NB4 (cell line): ENCODE results near the gene IER5.

Source experiments
- DNase-seq: peaks from one replicate; pipeline ENCODE4 v3.0.0; 2010; ENCODE audit warnings: low read depth
- H3K4me3 ChIP-seq: one replicate; pipeline ENCODE4 v1.5.1; 2011; ENCODE audit warnings: mild to moderate bottlenecking, low read depth, low read length, moderate library complexity
- CTCF ChIP-seq: IDR thresholded peaks from one replicate; pipeline ENCODE4 v1.5.1; 2012; ENCODE audit warnings: low read depth, low read length
- MAX ChIP-seq: IDR thresholded peaks from 2 replicates; pipeline ENCODE4 v1.6.1; 2011; ENCODE audit warnings: low read depth, low read length
- MYC ChIP-seq: IDR thresholded peaks from 2 replicates; pipeline ENCODE4 v1.6.1; 2011; ENCODE audit warnings: low read depth, low read length
- POLR2A ChIP-seq: IDR thresholded peaks from 2 replicates; pipeline ENCODE4 v1.6.1; 2011; ENCODE audit warnings: mild to moderate bottlenecking; ENCODE audit not compliant: insufficient read length; ENCODE audit errors: extremely low read depth

The IER5 gene

GRCh38 chr1:181079920-181080319, 8.6 kb upstream of the IER5 start:
- H3K4me3 ChIP-seq, result no peak overlapping the region
- TF ChIP-seq MAX (no peak), CTCF (no peak), POLR2A (no peak), MYC (no peak)
- no peak for DNase-seq

GRCh38 chr1:181080556-181080955, 7.9 kb upstream of the IER5 start:
- DNase-seq, result no peak
- TF ChIP-seq MAX (no peak), MYC (no peak), POLR2A (no peak), CTCF (no peak)
- H3K4me3 ChIP-seq, result no peak overlapping the region

GRCh38 chr1:181081395-181081794, 7.1 kb upstream of the IER5 start:
- H3K4me3 ChIP-seq, result no peak overlapping the region
- no peak for TF ChIP-seq CTCF
- TF ChIP-seq POLR2A, result no peak
- TF ChIP-seq MAX, result no peak
- no peak for TF ChIP-seq MYC
- DNase-seq, result no peak

GRCh38 chr1:181083842-181084605, 4.5 kb upstream of the IER5 start:
- TF ChIP-seq MYC (0 out of 2 replicates have a peak, but pooled peaks have one; percentile 50), MAX (peak; percentile 49; the same call in 1 of the 2 replicates), POLR2A (no peak), CTCF (peak; percentile 69)
- peak; percentile 87 for DNase-seq
- H3K4me3 ChIP-seq, result no peak overlapping the region

- no peak for TF ChIP-seq POLR2A
- no peak overlapping the region for H3K4me3 ChIP-seq
- DNase-seq, result no peak
These were observed 3.9 kb upstream of the IER5 start for GRCh38 chr1:181084606-181084969.

GRCh38 chr1:181086091-181086490, 2.4 kb upstream of the IER5 start:
- no peak for DNase-seq
- no peak for TF ChIP-seq MAX
- TF ChIP-seq CTCF, result no peak
- no peak for TF ChIP-seq POLR2A
- no peak for TF ChIP-seq MYC
- no peak overlapping the region for H3K4me3 ChIP-seq
